ENCODE data around the gene OPRM1.

DNA sequence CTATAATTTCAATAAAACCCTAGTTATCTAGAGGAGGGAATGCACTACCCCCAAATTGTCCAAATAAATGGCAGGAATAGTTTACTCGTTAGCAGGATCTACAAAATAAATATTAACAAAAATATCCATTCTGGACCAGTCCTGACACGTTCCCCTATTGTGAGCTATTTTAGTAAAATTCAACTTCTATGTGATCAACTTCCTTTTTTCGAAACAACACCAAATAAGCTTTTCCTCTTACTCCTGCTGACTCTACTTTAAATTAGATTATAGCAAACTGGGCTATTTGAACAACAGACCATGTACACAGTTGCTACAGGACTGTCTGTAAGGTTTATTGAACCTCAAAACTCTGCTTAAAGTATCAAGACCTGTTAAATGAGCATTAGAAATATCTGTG lies 163.3 kb downstream of the OPRM1 start:
- TF ChIP-seq POLR2AphosphoS5 (IDR thresholded peaks at IDR 0.05; ENCODE audit: low read depth), result no peak
- TF ChIP-seq, protein P1, sequence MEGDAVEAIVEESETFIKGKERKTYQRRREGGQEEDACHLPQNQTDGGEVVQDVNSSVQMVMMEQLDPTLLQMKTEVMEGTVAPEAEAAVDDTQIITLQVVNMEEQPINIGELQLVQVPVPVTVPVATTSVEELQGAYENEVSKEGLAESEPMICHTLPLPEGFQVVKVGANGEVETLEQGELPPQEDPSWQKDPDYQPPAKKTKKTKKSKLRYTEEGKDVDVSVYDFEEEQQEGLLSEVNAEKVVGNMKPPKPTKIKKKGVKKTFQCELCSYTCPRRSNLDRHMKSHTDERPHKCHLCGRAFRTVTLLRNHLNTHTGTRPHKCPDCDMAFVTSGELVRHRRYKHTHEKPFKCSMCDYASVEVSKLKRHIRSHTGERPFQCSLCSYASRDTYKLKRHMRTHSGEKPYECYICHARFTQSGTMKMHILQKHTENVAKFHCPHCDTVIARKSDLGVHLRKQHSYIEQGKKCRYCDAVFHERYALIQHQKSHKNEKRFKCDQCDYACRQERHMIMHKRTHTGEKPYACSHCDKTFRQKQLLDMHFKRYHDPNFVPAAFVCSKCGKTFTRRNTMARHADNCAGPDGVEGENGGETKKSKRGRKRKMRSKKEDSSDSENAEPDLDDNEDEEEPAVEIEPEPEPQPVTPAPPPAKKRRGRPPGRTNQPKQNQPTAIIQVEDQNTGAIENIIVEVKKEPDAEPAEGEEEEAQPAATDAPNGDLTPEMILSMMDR (IDR thresholded peaks at IDR 0.05; ENCODE audit: insufficient read depth, low read length), result no peak
- TF ChIP-seq REST (IDR thresholded peaks at IDR 0.05; ENCODE audit: insufficient replicate concordance, low read depth), result no peak
- no peak for TF ChIP-seq SPI1 (IDR thresholded peaks at IDR 0.05; ENCODE audit: borderline replicate concordance, low read depth)
- no peak for TF ChIP-seq GABPA (IDR thresholded peaks at IDR 0.05; ENCODE audit: low read depth)

Data from HL-60 (cell line).